Measurements from ENCODE around the gene RAB31.

The RAB31 gene

GRCh38 chr18:9739516-9739915 is 31.4 kb downstream of the RAB31 start:
- no peak for DNase-seq

- no peak for DNase-seq
These were observed 32.0 kb downstream of the RAB31 start for GRCh38 chr18:9740071-9740470.

- no peak for DNase-seq
These were observed 33.3 kb downstream of the RAB31 start for GRCh38 chr18:9741406-9741792.

DNA sequence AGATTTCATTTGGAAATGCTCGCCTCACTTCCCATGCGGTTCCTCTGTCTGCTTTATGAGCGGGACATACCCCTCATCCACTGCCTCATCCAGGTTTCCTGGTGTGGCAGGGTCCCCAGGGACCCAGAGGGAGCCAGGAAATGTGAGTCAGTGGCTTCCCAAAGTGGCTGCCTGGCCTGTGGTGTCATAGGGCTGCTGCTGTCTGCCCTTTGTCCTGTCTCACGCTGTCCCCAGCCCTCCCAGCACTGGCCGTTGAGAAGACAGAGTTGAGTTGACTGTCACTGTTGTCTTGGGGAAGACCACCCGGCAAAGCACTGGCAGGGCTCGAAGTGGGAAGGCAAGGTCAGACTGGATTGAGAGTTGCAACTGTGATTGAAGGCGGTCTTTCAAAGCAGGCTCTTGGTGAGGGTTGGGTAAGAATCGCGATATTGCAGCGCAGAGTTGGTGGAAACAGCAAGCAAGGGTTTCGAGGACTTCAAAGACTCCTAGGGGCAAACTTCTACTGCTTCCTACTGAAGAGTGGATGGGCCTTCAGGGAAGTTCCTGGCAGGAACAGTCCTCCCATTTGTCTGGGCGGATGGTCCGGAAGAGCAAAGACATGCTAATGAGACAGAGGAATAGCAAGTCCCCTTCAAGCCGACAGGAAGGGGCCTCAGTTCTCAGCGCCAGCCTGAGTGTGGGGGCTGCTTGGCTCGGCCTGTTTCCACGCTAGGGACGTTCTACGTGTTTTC is 33.9 kb downstream of the RAB31 start:
- DNase-seq, result no peak

DNA sequence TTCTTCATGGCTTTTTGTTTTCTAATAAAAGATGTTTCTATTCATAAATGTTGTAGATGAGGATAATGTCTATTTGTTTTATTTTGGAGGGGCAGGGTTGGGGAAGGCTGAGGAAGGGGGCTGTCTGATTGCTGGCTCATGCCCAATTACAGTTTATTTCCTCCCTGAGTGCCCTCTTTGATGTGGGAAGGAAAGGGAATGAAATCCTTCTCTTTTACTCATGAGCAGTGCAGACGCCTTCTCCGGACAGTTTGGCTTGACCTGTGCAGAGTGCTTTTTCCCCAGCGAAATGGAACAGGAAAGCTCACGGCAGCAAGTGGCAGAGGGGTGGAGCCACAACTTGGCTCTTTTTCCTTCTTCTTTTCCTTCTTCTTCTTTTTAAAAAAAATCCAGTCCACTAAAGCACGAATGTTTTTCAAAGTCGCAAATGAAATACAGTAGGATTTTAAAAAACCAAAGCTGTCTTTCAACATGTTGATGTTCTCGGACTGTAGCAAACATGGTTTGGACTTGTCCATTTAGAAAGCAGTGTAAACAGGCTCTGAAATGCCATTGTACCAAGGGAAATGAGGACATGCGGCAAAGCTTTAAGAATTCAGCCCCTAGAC is 34.5 kb downstream of the RAB31 start:
- DNase-seq, result no peak

DNA sequence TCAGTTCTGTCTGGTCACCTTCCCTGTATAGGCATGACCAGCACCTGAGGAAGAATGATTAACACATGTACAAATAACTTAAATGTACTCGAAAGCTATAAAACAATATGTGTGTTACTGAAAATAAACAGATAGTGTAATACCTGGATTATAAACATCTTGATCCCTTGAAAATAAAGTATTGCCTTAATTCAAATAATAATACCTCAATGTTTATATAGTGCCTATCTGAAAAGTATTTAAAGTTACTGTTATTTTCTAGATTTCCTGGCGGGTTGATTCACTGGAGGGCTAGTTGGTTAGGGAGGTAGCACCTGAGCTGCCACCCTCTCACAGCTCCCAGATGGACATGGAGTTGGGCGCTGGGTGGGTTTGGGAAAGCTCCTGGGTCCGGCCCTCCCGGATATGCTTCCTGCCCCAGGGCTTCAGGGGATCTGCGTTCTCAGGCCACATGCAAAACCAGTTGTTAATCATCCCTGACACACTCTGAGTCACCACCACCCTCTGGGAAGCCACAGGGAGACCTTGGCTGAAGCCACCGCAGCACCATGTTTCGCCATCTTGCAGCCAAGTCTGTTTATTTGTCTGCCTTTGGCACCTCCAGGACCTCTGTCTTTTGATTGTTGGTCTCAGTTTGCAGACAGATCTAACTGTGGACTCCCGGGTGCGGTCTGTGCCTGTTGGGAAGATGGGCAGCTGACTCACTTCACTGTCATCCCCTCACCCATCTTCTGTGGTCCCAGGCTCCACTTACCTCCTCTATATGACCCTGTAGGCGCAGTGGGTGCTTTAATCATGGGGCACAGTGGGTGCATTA is 35.3 kb downstream of the RAB31 start:
- no peak for DNase-seq

DNA sequence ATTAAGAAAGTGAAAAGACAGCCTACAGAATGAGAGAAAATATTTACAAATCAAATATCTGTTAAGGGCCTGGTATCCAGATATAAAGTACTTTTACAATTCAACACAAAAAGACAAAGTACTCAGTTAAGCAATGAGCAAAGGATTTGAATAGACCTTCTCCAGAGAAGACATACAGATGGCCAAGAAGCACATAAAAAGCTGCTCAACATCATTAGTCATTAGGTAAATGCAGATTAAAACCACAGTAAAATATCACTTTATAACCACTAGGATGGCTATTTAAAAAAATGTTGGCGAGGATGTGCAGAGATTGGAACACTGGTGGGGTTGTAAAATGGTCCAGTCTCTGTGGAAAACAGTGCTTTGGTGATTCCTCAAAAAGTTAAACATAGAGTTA is 38.9 kb downstream of the RAB31 start:
- DNase-seq, result no peak

DNA sequence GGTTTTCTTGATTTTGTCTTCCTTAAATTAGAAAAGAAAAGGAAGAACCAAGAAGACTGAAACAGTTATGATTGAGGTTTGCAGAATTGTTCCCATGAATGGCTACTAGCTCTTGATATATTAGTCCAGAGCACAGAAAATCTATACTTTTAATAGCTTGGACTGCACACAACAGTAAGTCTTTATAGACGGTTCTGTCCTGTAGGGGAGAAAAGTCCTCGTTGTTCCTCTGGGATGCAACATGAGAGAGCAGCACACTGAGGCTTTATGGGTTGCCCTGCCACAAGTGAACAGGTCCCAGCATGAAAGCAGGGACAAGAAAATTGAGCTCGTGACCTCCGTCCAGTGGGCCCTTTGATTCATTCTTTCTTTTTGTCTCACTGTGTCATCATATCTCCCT is 41.5 kb downstream of the RAB31 start:
- no peak for DNase-seq

- no peak for DNase-seq
These were observed 42.0 kb downstream of the RAB31 start for GRCh38 chr18:9750112-9750511.

DNA sequence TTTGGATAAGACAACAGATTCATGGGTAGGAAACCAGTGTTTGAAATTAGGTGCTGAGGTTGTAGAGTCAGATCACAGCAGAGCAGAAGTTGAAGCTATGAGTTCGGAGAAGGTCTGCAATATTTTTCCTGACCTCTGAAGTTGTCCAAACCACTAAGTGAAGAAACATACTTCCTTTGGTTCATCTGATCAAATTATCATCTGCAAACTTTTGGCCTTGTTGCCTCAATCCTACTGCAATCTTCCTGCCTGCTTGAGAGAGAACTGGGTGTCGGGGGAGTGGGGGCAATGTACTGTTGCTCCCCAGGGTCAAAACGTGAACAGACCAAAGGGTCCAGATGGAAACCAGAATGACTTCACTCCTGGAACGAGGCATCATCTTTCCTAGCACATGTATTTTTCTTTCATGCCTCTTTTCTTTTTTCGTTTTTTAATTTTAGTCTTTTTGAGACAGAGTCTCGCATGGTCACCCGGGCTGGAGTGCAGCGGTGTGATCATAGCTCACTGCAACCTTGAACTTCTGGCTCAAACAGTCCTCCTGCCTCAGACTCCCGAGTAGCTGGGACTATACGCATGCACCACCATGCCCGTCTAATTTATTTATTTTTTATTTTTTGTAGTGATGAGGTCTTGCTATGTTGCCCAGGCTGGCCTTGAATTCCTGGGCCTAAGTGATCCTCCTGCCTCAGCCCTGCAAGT is 42.7 kb downstream of the RAB31 start:
- no peak for DNase-seq

DNA sequence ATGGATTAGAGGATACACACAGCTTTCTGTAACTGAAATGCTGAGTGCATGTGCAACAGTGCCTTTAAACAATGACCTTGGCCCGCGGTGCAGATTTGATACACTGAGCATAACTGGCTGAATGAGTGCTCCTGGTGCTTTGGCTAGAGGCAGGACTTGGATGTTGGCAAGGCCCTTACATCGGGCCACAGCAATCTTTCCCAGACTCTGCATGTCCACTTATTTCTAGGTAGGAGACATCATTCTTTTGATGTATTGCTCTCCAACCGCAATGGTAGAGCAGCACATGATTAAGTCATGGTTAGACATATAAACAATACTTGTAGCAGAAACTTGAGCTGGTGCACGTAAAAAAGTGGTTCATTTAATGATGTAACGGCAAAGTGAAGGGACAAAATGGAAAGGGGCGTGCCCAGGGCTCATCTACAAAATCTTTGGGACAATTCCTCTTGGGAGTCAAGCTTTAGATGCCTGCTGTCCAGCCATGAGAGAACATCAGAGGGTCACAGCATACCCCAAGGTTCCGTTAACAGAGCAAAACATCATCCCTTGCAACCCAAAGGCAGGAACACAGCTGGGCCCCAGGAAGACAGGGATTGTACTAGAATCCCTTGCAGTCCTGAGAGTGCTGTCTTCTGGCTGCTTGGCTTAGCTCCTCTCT is 43.4 kb downstream of the RAB31 start:
- no peak for DNase-seq

DNA sequence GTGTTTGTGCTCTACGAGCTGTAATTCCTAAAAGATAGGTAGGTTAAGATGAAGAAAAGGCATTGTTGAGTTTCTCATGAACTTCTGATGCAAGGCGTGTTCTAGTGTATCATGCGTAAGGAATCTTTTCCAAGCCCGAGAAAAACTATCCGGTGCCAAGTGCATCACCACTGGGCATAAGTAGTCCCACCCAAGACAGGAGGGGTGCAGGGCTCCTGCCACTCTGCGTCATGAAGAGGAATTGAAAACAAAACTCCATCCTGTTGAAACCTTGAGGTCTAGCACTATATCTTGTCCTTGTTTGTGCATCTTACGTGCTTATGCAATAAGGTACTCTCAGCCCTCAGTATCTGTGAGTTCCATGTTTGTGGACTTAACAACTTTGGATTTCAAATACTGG is 45.7 kb downstream of the RAB31 start:
- no peak for DNase-seq

DNA sequence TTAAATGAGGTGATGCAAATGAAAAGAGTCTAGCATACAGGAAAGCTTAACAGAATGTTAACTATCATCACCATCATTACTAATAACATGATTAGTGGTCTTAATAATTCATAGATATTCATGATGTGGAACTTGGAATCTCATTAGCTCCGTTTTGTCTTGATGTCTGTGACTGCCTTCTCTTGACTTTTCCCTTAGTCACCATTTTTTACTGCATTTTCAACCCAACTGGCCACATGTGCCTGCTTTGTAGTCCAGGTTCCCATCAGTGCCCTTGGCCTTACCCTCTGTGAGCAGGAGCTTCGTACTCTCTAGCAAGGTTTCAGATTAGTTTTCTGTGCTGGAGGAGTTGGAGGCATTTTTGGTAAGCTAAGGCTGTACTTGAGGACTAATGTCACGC is 47.0 kb downstream of the RAB31 start:
- DNase-seq, result no peak

DNA sequence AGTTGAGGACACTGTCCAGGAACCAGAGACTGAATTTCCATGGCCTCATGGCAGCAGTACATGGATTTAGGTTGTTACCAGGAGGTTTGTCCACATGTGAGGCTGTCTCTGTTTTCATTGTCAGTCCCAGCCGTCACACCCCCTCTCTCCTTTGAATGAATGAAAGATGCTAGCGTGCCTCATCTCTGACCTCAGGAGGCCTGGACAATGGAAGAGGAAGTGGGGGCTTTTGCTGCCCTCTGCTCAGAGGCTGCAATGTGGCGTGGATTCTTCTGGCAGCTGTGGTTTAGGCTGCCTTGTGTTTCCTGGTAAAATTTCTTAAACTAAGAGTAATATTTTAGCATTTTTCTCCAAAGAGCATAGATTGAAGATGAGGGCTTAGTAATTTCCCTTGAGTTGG is 47.5 kb downstream of the RAB31 start:
- DNase-seq, result no peak

GRCh38 chr18:9756271-9756932 is 48.3 kb downstream of the RAB31 start:
- DNase-seq, result no peak

DNA sequence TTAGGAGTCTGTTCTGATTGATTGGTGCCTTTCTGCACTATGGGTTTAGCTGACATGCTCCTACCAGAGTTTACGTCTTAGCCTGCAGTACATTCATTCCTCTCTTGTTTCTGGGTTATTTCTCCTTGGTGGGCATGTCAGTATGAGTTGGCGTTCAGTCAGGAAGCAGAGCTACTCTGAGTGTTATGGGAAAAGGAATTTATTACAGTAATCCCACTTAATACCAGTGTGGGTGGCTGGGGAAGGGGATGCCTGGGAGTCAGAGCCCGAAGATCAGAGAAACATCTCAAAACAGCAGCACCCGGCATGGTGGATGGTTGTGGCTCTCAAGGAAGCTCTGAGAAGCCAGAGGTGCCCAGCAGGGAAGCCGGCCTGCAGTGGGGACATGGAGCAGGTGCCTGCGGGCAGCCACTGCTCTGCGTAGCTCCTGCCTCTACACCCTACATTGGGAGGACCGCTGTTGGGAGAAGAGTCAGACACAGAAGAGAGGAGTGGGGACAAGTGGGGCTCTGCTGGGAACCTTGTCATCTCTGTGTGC is 48.9 kb downstream of the RAB31 start:
- no peak for DNase-seq

DNA sequence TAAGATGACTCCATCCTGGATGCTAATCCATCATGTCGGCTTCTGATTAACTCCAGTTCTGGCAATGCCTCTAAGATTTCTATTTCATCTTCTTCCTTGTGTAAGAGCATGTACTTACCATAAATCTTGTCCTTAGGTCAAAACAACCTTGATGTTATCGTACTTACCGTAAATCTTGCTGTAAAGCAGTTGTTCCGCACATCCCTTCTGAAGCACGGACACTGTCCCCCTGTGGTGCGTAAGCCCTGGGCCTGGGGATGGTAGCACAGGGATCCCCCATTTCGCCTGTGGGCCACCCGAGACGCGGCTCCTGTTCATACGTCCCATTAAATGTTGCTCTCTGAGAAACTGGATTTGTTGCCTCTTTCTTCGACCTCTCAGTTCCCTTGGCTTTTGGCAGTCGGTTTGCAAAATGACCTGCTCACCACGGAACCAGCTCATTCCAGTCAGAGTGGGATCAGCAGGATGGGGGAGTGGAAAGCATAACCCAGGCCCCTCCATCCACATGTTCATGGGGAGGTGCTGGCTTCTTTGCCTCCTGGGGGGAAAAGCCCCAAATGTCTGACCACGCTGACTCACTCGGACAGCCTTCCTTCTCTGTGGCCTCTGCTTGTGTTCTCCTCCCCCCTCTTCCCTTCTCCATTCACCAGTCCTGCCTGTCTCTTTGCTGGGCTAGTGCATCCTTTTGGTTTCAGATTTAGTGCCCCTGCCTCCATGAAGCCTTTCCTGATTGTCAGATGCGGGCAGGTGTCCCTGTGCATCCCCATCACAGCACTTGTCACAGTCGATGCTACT is 49.9 kb downstream of the RAB31 start:
- DNase-seq, result no peak

DNA sequence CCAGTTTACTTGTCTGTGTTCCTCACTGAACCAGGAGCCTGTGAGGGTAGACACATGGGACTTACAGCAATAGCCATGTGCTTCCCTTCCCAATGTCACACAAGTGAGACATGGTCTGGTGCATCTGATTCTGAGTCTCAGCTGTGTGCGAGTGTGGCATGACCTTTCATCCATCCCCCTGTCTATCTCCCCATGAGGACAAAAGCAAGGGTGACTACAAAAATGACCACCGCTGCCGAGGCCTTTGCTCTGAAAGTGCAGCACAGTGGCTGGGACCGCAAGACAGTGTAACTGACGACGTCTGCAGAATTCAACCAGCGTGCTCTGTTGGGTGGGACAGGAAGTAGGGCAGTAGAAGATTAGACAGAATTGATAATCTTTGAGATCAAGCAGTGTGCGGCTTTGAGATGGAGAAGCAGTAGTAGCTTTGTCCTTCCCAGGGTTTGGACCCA is 50.5 kb downstream of the RAB31 start:
- no peak for DNase-seq

- DNase-seq, result no peak
These were observed 52.5 kb downstream of the RAB31 start for GRCh38 chr18:9760641-9761040.

- no peak for DNase-seq
These were observed 54.4 kb downstream of the RAB31 start for GRCh38 chr18:9762526-9762925.

DNA sequence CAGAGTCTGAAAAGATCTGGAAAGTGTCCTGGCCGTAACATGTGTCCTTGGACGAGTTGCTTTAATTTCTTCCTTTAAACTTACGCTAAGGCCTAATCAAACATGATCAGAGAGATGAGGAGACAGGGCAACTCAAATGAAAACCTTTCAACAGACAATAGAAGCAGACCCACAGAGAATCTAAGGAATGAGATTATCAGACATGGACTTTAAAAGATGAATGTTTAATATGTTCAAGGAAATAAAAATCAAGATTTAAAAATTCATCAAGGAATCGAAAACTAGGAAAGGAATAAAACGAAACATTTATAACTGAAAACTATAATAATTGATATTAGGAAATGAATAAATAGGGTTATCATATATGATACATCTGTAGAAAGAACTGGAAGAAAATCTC is 55.1 kb downstream of the RAB31 start:
- DNase-seq, result no peak
